GM19397 (cell line): Measurements from ENCODE around the gene ZNF521.
A peak's percentile ranks its signal among the peaks of the same experiment; 100 is the strongest.

Source experiments
- ATAC-seq: cut with Tn5 transposase; IDR thresholded peaks from one replicate; pipeline ENCODE4 v1.9.1; 2021; ENCODE audit warnings: mild to moderate bottlenecking, moderate library complexity; ENCODE audit not compliant: unreplicated experiment

ZNF521 gene

DNA sequence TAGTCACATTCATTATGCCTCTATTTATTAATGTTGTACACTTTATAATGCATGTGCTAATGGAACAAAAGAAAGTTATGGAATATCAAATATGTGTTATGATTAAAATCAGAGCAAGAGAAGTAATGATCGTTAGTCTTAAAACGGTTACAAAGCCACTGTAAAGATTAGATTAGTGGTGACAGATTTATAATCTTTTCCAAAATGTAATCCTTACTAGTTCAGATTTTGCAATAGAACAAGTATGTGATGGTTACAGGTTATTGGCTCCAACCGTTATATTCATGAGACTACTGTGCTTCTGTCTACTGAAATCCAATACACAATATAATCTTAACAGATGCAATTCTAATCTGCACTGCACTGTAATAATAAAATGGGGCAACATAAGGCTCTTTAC lies 180.6 kb downstream of the ZNF521 start:
- no peak for ATAC-seq

DNA sequence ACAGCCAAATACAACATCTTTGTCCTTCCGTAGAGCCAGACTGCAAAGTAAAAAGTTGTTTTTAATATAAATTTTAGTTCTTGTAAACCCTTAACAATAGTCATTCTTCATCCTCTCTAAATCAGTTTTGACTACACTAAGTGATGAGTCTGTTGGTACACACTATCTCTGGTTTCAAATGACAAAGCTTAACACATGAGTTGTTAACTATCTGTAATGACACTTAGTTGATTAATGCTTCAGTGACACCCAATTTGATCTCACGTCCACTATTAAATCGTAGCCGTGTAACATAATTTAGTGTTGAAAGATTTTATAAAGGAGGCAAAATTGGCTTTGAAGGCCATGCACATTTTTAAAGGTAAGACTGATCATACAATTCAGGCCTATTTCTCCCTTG lies 181.6 kb downstream of the ZNF521 start:
- no peak for ATAC-seq

DNA sequence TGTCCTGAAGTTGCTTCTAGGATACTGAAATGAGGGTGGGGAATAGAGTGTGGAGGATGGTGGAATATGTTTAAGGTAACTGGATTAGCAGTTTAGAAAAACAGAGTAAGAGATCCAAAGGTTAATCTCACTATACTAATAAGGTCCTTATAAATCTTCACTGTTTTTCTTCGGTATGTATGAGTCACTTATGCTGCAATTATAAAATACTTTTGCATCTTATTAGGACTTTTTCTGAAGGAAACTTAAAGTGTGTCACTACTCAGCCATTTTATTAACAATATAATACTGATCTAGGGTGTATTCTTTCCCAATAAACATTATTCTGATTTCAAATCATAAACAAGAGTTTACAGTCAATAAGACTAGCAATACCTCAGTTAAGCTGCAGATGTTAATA lies 182.3 kb downstream of the ZNF521 start:
- ATAC-seq = no peak

DNA sequence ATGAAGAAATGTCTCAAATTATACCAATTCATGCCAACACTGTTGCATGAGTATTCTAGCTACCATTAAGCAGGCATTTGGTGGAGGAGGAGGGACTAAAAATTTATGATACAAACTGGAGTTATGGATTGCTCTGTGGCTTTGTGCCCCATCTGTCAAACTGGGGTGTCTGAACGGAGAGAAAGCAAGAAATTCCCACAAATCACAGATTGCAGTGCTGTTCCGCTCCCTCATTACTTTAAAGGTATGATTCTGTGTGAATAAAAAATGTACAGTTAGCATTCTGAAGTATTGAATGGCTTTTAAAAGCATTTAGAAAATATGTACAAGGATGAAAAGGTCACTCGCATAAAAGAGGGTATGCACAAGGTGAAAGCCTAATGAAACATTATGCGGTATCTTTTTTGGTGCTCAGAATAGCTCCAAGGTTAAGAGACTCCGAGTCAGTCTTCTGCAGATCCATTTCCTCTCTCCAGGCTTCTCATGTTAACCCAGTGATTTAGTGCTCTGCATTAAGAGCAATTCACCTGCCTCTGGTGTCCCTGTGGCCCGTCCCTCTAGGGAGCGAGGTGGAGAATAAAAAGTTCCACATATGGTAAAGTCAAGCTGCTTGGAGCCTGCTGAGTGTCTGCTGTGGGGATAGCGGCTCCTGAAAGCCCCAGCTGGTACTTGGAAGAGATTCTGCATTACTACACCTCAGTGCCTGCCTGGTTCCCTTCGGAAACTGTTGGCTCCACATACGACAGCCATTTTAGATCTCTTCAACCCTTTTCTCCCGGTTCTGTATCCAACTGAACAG lies 184.2 kb downstream of the ZNF521 start:
- no peak for ATAC-seq

DNA sequence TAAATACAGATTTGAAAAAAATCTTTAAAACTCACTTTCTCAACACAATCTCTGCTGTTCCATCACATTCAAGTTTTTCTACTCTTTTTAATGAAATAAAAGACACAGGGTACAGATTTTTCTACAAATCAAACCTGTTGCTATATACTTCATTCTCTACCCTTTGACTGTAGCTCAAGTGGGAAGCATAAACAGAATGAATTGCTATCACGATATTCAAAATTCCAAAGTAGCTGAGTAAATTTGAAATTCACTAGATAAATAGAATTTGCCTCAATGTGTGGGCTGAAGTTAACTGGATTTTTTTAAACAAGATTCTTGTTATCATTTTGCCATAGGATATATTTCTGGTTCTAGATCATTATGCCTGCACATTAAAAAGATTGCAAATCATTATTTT lies 185.9 kb downstream of the ZNF521 start:
- no peak for ATAC-seq

DNA sequence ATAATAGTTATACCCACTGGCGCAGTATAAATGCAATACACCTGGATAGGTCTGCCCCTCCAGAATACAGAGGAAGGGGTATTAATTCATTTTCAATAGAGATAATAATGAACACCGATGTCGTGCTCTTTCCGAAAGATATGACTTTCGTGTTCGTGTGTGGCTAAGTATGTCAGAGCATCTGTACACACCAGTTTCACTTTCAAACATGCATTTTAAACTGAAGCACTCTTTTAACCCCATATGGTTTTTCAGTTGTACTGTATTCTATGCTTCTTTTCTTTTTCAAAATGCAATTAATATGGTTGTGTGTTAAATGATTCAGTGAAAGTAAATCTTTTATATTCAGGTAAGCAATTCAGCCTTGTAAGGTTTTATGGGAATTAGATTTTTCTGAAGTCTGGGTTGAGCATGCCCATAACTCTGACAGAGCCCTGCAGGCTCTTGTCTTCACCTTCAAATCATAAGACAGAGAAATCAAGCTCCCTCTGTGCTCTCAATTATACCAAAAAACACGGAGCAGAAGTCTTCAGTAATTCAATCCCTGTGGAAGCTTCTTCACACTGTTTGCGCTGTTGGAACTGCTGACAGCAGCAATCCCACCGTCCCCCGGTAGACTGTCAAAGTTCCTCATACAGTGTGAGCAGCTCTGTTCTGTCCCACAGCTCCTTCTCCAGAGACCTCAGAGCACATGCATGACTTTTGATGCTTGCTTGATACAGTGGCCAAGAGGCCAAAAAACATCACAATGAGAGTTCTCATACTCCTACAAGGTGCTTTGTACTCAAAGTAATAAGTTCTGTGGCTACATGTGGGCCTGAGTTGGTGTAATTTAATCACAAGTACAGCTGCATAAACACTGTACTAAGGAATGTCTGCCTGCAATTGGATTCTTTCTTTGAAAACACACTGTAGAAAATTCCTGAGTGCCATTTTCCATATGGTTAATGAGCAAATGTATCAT lies 186.8 kb downstream of the ZNF521 start:
- ATAC-seq = peak; percentile 85

DNA sequence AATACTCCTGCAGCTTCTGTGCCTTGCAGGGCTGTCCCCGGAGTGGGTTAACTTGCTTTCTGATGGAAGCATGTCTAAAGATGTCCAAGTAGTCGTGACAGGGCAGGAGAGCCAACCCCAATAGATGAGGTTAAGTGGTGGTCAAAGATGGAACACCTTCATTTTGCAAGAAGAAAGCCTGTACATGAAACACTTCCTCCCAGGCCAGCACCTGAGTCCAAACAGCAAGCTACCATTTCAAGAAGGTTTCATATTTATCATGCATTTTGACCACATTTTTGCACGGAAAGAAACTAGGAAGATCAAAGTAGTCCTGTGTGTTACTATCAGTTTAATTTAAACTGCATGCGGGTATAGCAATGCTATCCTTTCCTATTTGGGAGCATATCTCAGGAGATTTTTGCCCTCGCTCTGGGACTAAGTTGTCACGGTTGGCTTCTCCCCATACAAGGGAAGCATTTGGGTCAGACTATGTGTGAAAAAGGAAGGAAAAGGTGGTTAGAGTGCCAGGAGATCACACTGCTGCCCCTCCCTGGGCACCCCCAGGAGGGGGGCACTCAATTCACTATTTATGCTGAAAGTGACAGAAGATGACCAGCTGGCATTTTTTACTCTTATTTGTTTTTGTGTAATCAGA lies 187.6 kb downstream of the ZNF521 start:
- peak; percentile 33 for ATAC-seq

DNA sequence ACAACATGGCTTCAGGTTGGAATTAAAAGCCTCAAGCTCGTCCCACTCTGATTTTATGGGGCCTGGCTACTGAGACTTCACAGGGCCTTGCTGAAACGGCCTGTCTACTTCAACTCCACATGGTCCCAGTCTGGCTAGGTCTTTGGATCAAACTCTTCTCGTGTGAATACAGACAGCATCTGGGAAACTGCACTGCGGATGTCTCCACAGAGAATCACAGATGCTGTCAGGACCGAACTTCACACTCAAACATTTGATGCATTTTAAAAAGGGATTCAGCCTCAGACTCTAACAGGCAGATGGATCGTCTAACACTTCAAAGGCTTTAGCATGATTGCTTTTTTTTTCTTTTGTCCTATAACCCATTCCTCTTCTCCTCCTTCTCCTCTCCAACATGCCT lies 198.5 kb downstream of the ZNF521 start:
- no peak for ATAC-seq

DNA sequence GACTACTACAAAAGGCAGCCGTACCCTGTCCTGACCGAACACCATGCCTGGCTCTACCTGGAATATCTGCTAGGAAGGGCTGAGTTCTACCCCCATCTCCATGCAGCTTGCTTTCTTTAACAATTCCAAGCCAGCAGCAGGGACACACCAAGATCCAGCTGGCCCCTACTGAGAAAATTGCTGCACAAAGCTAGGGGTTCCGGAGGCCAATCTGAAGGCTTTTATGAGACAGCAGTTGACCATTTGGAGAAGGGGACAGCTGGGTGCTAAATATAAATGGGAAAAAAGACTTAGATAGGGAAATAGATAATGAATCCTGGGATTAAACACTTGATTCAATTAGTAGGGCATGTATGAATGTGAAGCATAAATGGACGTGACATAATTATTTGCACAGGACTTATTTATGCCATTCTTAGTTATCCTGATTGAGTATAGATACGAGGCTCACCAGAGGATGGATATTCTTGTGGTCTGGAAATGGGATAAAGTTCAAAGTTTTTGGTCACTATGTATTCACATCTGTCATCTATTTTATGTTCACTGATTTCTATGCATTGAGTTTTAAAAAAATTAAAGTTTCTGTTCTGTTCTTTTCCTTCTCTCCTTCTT lies 204.0 kb downstream of the ZNF521 start:
- no peak for ATAC-seq

DNA sequence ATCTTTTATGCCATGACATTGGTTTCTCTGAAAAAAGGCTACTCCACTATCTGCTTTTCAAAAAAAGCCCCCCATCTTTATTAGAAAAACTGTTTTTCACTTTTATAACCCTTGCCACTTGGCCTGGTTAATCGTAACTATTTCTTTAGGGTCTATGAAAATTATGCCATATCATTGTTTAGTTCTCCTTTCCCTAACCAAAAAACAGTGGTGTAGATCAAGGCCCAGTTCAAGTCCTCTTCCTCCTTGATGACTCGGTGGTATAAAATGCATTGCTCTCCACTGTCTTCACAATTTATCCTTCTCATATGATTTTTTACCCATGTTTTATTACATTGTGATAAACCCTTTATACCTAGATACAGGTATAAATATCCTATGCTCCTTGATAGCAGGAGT lies 205.5 kb downstream of the ZNF521 start:
- no peak for ATAC-seq

DNA sequence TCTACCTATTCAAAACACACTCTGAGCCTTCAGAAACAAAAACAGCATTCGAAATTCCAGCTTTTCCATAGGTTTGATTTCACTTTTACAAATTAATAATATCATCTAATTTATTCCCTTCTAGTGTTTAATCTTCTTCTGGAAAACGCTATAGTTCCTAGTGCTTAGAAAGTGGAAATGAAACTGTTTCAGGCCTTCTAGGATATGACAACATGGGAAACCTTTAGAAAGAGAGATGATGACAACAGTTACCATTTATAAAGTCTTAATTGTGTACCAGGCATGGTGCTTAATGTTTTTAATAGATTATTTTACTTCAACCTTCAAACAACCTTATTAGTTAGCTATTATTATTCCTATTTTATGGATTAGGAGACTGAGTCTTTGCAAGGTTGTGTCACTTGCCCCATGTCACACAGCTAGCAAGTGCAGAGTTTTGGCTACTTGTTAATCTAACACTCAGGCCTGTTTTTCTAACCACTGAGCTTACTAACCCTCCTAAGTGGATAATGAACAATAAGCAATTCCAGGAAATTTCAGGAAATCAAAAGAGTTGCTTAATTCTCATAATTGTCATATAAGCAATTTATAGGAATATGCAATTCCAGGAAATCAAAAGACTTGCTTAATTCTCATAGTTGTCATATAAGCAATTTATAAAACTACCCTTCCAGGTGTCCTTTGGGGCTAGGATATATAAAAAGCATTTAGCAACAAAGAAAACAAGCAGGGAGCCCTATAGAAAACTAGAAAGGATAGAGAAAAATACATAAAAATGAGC lies 206.0 kb downstream of the ZNF521 start:
- no peak for ATAC-seq

DNA sequence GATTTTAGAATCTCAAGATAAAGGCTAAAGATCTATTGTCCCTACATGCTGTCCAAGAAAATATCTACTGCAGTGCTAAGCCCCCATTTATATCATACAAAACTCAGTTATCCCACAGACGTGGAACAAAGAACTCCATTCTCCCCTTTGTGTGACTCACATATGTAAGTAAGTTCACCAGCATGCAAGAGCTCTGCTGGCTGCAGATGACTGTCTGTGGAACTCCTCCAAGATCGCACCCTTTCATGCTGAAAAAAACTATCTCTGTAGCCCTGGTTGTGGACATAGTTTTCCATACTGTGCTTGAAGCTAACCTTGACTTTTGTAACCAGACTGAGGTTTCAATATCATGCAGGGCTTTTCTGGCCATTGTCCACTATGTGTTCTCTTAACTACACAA lies 207.1 kb downstream of the ZNF521 start:
- ATAC-seq = no peak

DNA sequence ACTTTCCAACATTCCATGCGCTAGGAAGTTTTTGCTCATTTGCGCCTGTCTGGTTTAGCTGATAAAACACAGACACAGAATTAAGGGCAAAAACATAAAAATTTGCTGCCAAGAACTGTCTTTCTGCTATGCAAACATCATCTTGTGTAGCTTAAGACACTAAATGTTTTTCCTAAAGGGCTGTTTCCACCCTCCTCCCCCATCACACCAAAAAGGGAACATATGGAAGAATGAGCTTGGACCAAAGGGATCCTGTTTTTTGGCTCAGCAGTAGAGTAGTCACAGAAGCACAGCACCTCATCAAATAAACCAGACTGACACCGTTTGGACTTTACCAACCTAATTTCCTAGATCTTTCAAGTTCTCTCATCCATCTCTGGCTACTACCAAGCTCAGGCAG lies 210.1 kb downstream of the ZNF521 start:
- ATAC-seq = no peak

DNA sequence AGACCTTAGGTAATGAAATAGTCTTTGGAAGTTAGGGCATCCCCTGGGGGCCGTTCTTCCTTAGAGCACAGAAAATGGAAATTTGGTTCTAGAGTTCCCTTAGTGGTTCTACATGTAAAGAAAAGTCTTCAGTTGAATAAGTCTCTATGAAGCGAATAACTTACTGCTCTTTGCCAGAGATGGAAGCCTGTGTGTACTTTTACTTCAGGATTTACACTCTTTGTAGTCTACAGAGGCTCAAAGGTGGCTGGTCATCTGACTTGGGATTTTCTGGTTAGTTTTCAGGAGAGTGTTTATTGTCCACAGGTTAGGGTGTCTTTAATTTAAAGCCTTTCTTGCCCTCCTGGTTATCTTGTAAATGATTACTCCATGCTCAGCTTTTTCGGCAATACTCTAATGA lies 210.6 kb downstream of the ZNF521 start:
- ATAC-seq = no peak

DNA sequence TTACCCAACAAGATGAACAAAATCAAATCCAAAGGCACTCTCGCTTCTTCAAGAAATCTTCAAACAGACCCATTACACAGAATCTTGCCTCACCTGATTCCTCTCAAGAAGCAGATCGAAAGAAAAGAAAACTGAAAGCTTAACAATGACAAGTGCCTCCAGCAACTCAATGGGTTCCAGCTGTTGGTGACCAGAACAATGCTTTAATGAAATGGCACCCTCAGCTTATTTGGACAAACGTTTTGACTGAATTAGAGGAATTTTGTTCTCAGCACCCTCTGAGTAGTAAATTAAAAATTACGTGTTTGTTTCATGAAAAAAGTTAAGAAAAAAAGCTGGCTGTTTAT lies 211.0 kb downstream of the ZNF521 start:
- ATAC-seq = no peak

DNA sequence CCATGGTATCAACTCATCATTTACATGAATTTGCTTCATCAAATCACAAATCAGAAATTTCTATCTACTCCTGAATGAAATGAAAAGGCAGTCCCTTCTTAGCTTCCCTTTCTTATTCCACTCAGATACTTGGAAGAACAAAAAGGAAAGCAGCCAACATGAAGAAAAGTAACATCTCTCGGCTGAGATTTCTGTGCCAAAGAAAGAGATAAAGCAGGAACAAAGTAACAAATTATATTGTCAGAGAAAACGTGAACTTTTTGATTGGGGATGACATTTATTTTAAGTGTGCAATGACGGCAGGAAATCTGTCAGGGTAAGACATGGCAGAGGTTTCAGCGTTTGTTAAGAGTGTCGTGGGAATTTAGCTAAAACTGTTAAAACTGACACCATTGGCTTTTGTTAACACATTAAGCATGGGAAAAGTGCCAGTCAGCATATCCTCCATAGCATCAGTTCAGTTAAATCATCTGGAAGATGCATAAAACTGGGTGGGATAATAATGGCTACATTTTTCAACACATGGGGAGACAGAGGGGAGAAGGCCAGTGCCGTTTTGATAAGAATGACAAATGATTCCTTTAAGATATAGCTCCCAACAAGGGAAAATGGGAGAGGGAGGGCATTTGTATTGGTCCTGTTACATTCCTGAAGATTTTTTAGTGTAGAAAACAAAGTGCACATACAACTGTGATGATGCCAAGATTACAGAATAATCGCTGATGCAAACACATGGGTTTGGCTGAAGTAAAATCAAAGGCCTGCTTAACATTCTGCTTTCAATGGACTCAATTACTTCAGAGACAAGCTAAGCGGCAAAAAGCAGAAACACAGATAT lies 211.6 kb downstream of the ZNF521 start:
- no peak for ATAC-seq

DNA sequence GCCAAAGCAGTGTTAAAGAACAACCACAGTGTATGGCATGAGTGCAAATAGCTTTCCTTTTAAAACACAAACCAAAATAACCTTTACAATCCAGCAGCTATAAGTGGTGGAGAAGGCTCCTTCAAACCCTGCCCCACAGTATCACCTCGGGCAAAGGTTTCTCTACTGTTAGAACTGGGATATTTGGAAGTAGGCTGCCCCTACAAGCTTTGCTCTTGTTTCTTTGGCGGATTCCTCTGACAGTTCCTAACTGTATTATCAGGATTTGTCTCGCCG lies 214.8 kb downstream of the ZNF521 start:
- ATAC-seq = no peak

DNA sequence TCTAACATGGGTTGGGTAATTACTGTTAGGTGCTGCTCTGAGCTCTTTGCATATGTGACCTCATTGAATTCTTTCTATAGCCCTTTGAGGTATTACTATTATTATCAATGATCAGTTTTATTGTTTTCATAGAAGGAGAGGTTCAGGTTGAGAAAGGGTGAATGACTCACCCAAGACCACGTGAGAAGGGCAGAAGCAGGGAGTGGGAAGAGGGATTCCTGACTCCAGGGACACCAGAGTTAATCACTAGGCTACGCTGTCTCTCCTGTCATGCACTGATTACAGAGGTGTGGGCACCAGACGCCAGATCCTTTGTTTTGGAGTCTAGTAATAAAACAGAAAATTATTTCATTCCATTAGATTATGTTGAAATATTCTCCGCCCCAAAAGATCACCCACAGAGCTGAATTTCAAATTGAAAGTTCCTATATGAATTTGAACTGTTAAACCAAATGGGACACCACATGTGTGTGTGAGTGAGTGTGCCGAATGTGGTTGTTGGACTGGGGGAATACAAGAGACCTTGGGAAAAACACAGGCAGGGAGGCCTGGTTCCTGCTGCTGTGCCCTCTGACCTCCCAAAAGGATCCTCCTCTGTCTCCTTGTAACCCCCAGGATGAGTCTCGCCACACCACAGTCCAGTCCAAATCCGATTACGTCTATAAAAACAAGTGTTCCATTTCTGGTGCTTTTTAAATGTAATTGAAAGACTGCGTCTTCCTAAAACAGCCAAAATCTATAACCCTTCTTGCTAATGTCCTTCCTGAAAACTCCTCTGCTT lies 215.4 kb downstream of the ZNF521 start:
- no peak for ATAC-seq

DNA sequence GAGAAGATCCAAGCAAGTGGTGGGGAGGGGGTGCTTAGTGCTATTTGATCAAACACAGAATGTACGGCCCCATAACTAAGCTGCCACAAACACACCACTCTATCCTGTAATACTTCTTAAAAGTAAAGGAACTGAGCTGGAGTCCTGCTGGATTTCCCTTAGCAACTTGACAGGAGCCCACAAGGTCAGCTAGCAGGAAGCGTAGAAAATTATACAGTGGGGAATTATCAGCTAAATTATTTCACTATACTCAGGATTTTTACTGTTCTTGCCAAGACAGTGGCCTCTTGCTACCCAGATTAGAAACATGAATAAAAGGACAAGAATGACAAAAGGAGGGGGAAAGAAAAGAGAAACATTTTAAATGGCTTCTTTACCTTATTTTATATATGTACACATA lies 217.1 kb downstream of the ZNF521 start:
- no peak for ATAC-seq
